PC-3 (cell line): Measurements from ENCODE around the gene DLG5. TPM values are rescaled to one million over a fixed set of nuclear protein-coding genes. Genes with fewer than 3 reads are reported as not detected.

Source experiments
- ATAC-seq: fragments of 200-7000 bp; cut with Tn5 transposase; 2 replicates; pipeline ENCODE4 v1.9.1; 2020; ENCODE audit warnings: mild to moderate bottlenecking, moderate library complexity
- BruUV-seq: library from RNA; stranded (reverse); fragments of 400-500 nt; replicated peaks from 2 replicates; lab custom pipeline; 2021; lab: Mats Ljungman, UMichigan
- CTCF ChIA-PET: fragments of 300-600 bp; sonication (Branson Sonifier 250); formaldehyde crosslinking; loops from one replicate; lab custom pipeline; 2022; ENCODE audit warnings: antibody characterized with exemption; lab: Charles Lee
- POLR2A ChIA-PET: fragments of 300-600 bp; sonication (Branson Sonifier 250); formaldehyde crosslinking; loops from one replicate; lab custom pipeline; 2022; ENCODE audit warnings: antibody characterized with exemption; ENCODE audit not compliant: unreplicated experiment; lab: Charles Lee
- DNase-seq: peaks from one replicate; pipeline ENCODE4 v3.0.0-alpha.2; 2015
- H2AFZ ChIP-seq: fragments of 300-600 bp; sonication (generic); 2 replicates; pipeline ENCODE4 v1.6.0; 2016; ENCODE audit warnings: antibody characterized with exemption, low read length
- H3F3A ChIP-seq: fragments of 300-600 bp; sonication (generic); one replicate; pipeline ENCODE4 v1.6.0; 2017; ENCODE audit warnings: antibody characterized with exemption, low read length, control low read depth, mild to moderate bottlenecking; ENCODE audit not compliant: unreplicated experiment
- H3K27ac ChIP-seq: fragments of 300-600 bp; sonication (generic); 2 replicates; pipeline ENCODE4 v1.5.1; 2016; ENCODE audit warnings: mild to moderate bottlenecking, low read length
- H3K27me3 ChIP-seq: fragments of 300-600 bp; sonication (generic); 2 replicates; pipeline ENCODE4 v1.6.1; 2016; ENCODE audit warnings: low read length, mixed read lengths
- H3K36me3 ChIP-seq: fragments of 300-600 bp; sonication (generic); 2 replicates; pipeline ENCODE4 v1.6.1; 2016; ENCODE audit warnings: low read depth, mixed run types, low read length, mixed read lengths
- H3K4me1 ChIP-seq: fragments of 300-600 bp; sonication (generic); 2 replicates; pipeline ENCODE4 v1.5.1; 2016; ENCODE audit warnings: low read length; ENCODE audit not compliant: insufficient read depth
- H3K4me2 ChIP-seq: fragments of 300-600 bp; sonication (generic); 2 replicates; pipeline ENCODE4 v1.6.0; 2016; ENCODE audit warnings: low read length
- H3K4me3 ChIP-seq: fragments of 300-600 bp; sonication (generic); 2 replicates; pipeline ENCODE4 v1.5.1; 2016; ENCODE audit warnings: mild to moderate bottlenecking, low read length, mixed read lengths
- H3K79me2 ChIP-seq: fragments of 300-600 bp; sonication (generic); 2 replicates; pipeline ENCODE4 v1.6.1; 2017; ENCODE audit warnings: low read length, mixed read lengths
- H3K9ac ChIP-seq: fragments of 300-600 bp; sonication (generic); 2 replicates; pipeline ENCODE4 v1.6.0; 2016; ENCODE audit warnings: mild to moderate bottlenecking, low read length
- H3K9me2 ChIP-seq: fragments of 300-600 bp; sonication (generic); replicated peaks from 2 replicates; pipeline ENCODE4 v1.6.1; 2016; ENCODE audit warnings: mixed run types, low read length, mixed read lengths
- H3K9me3 ChIP-seq: fragments of 300-600 bp; sonication (generic); 2 replicates; pipeline ENCODE4 v1.6.1; 2016; ENCODE audit warnings: low read length, mixed read lengths
- H4K20me1 ChIP-seq: fragments of 300-600 bp; sonication (generic); 2 replicates; pipeline ENCODE4 v1.6.1; 2016; ENCODE audit warnings: low read length, mixed read lengths
- EZH2 ChIP-seq: fragments of 300-600 bp; sonication (generic); IDR thresholded peaks from one replicate; pipeline ENCODE4 v1.6.1; 2017; ENCODE audit warnings: antibody characterized with exemption, mild to moderate bottlenecking, low read length; ENCODE audit not compliant: unreplicated experiment
- EZH2phosphoT487 ChIP-seq: fragments of 300-600 bp; sonication (generic); IDR thresholded peaks from 2 replicates; pipeline ENCODE4 v1.6.1; 2018; ENCODE audit warnings: mild to moderate bottlenecking, antibody characterized with exemption, low read length, borderline replicate concordance
- intact Hi-C: fragments of 100-400 bp; cut with micrococcal nuclease; formaldehyde crosslinking; loops from 2 replicates; pipeline ENCODE4 v1.9.0; 2023
- total RNA-seq: library from RNA; depleted of rRNA; stranded (reverse); fragments of >200 nt; gene quantifications from 2 replicates; pipeline ENCODE4 v1.2.3, GENCODE V29; 2014
- TF ChIP-seq, protein P1 (sequence below): fragments of 300-600 bp; sonication (generic); conservative IDR thresholded peaks from 2 replicates; pipeline ENCODE4 v1.5.1; 2017; ENCODE audit warnings: antibody characterized with exemption, low read depth, mild to moderate bottlenecking, low read length

Gene DLG5
- total RNA-seq, 1 experiment from 2014 or later, result 118 TPM

DNA sequence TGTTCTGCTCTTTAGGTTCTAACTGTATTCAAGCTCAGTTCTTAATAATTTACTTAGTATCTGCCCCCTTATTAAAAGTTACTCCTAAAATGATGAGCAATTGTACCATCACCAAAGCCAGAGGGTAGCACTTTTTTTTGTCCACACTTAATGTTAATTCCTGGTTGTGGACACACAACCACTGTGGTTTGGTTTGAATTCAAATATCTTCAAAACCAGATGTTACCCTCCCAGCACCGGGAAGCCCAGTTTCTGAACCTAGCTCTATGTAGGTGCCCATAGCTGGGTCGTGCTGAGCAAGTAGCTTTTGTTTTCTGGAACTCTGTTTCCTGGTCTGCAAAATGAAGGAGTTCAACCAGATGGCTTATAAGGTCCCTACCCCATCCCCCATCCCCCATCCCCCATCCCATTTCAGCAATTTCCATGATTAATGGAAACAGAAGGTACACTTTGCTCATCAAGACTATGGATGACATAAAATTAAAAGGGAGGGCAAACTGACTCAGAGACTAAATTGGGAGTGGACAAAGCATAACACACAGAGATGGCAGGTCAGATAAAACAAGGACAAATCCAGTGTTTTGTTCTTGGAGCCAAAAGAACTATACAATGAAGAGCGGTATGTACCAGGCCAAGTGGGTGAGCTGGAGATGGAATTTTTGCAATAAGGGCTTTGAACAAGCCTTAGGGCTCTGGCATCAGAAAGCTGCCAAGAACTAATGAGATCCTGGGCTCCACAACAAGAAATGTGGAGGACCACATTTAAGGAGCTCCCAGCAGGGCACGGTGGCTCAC, 56.7 kb downstream of the DLG5 start:
- H3K9me3 ChIP-seq, result no peaks in the 10 kb centered on the region
- CTCF ChIA-PET, result interaction anchor here (0.5 kb wide), 1 partner anchor 674 kb away, joined by 3 read pairs; no protein-coding TSS in a partner anchor
- intact Hi-C loops, result no loop called here
- POLR2A ChIA-PET, result interaction anchor here (0.7 kb wide), 1 partner anchor 20 kb away, joined by 4 read pairs; no protein-coding TSS in a partner anchor
- H3K4me3 ChIP-seq, result no peak overlapping the region
- no peak overlapping the region for H3K9ac ChIP-seq
- BruUV-seq, result no TSS peak
- TF ChIP-seq, protein P1, sequence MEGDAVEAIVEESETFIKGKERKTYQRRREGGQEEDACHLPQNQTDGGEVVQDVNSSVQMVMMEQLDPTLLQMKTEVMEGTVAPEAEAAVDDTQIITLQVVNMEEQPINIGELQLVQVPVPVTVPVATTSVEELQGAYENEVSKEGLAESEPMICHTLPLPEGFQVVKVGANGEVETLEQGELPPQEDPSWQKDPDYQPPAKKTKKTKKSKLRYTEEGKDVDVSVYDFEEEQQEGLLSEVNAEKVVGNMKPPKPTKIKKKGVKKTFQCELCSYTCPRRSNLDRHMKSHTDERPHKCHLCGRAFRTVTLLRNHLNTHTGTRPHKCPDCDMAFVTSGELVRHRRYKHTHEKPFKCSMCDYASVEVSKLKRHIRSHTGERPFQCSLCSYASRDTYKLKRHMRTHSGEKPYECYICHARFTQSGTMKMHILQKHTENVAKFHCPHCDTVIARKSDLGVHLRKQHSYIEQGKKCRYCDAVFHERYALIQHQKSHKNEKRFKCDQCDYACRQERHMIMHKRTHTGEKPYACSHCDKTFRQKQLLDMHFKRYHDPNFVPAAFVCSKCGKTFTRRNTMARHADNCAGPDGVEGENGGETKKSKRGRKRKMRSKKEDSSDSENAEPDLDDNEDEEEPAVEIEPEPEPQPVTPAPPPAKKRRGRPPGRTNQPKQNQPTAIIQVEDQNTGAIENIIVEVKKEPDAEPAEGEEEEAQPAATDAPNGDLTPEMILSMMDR, result no peak
- peaks cover 5% of the 10 kb centered on the region for H3F3A ChIP-seq
- peaks cover 19% of the 10 kb centered on the region for H3K4me1 ChIP-seq
- H4K20me1 ChIP-seq, result peaks cover 18% of the 10 kb centered on the region
- H3K9me2 ChIP-seq, result no peaks in the 10 kb centered on the region
- H3K36me3 ChIP-seq, result peaks cover 24% of the 10 kb centered on the region
- peaks cover 28% of the 10 kb centered on the region for H3K79me2 ChIP-seq
- no peak for DNase-seq
- H3K27ac ChIP-seq, result no peak overlapping the region
- H3K4me2 ChIP-seq, result no peak overlapping the region
- no peak overlapping the region for H2AFZ ChIP-seq
- no peak for ATAC-seq
- no peaks in the 10 kb centered on the region for H3K27me3 ChIP-seq

GRCh38 chr10:77868523-77868922, 58.0 kb downstream of the DLG5 start:
- CTCF ChIA-PET, result no interaction called here
- Histone ChIP-seq H3K9ac (no peak overlapping the region), H3K27ac (no peak overlapping the region), H3F3A (no peaks in the 10 kb centered on the region), H3K4me3 (no peak overlapping the region), H2AFZ (no peak overlapping the region), H3K9me3 (no peaks in the 10 kb centered on the region), H4K20me1 (peaks cover 8% of the 10 kb centered on the region), H3K4me2 (no peak overlapping the region), H3K27me3 (no peaks in the 10 kb centered on the region), H3K9me2 (no peaks in the 10 kb centered on the region), H3K4me1 (peaks cover 6% of the 10 kb centered on the region), H3K36me3 (peaks cover 24% of the 10 kb centered on the region), H3K79me2 (peaks cover 20% of the 10 kb centered on the region)
- ATAC-seq (no peak), DNase-seq (no peak)
- BruUV-seq, result no TSS peak
- TF ChIP-seq EZH2phosphoT487 (no peak), EZH2 (no peak)
- TF ChIP-seq, protein P1, result no peak
- POLR2A ChIA-PET, result no interaction called here
- intact Hi-C loops, result no loop called here

DNA sequence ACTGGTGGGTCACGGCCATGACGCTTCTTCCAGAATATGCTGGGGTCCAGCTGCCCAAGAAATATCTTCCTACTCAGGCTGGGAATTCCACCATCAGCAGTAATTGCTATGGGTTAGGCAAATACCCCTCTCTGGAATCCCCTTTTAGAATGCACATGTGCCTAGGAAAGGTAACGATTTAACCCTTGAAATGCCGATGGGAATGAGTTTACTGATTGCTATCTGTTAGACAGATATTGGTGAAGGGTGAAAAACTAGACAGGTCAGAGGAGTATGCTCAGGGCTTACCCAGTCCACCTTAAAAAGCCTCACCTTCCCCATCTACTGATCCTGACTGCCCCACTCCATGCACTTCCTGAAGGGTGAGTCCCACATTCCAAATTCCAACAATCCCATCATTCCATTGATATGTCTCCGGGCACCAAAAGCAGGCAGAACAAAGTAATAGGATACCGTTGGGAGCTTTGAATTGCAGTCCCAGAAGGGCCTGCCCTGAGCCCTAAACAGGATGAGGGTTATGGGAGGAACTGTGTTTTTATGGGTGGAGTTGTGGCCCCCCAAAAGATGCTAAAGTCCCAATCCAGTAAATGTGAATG, 59.3 kb downstream of the DLG5 start:
- Histone ChIP-seq H3K4me2 (no peak overlapping the region), H3K27me3 (no peaks in the 10 kb centered on the region), H3K36me3 (peaks cover 24% of the 10 kb centered on the region), H3K9me3 (no peaks in the 10 kb centered on the region), H3F3A (no peaks in the 10 kb centered on the region), H2AFZ (no peak overlapping the region), H3K9me2 (no peaks in the 10 kb centered on the region), H3K4me3 (no peak overlapping the region), H4K20me1 (no peaks in the 10 kb centered on the region), H3K27ac (no peak overlapping the region), H3K9ac (no peak overlapping the region), H3K4me1 (no peaks in the 10 kb centered on the region), H3K79me2 (peaks cover 12% of the 10 kb centered on the region)
- POLR2A ChIA-PET, result no interaction called here
- no TSS peak for BruUV-seq
- intact Hi-C loops, result no loop called here
- TF ChIP-seq, protein P1, result no peak
- no peak for TF ChIP-seq EZH2phosphoT487
- TF ChIP-seq EZH2, result no peak
- CTCF ChIA-PET, result no interaction called here
- ATAC-seq, result no peak
- DNase-seq, result no peak
